Suprapubic skin (tissue), 4 donors: ENCODE results near the gene UBE2K. TPM values are rescaled to one million over a fixed set of nuclear protein-coding genes. Genes with fewer than 3 reads are reported as not detected.
"Not testable (repeated sequence)": the region's sequence is repeated elsewhere in the genome, so short reads cannot be mapped to it uniquely, and the experiment has no call there.

ENCODE experiments used
- DNase-seq, 2 donors: peaks; one replicate each; pipeline ENCODE4 v3.0.0-alpha.2; 2019; ENCODE audit warnings: low spot score in 2 of 2
- H3K27ac ChIP-seq: fragments of 200-600 bp; sonication (generic); one replicate; pipeline ENCODE4 v1.5.1; 2019
- H3K27me3 ChIP-seq: fragments of 200-600 bp; sonication (generic); one replicate; pipeline ENCODE4 v1.5.1; 2019
- H3K36me3 ChIP-seq: fragments of 200-600 bp; sonication (generic); one replicate; pipeline ENCODE4 v1.5.1; 2019
- H3K4me1 ChIP-seq: fragments of 200-600 bp; sonication (generic); one replicate; pipeline ENCODE4 v1.5.1; 2019
- H3K4me3 ChIP-seq: fragments of 200-600 bp; sonication (generic); one replicate; pipeline ENCODE4 v1.5.1; 2019; ENCODE audit warnings: mild to moderate bottlenecking
- H3K9me3 ChIP-seq: fragments of 200-600 bp; sonication (generic); one replicate; pipeline ENCODE4 v1.5.1; 2019
- CTCF ChIP-seq, 2 donors: fragments of 200-600 bp in 1 of 2; fragments of 450-650 bp in 1 of 2; sonication (generic) in 1 of 2; IDR thresholded peaks; one replicate each; pipeline ENCODE4 v1.5.1; 2016 to 2019; ENCODE audit warnings: antibody characterized with exemption in 2 of 2, mild to moderate bottlenecking in 1 of 2, moderate library complexity in 1 of 2
- EP300 ChIP-seq: sonication (generic); formaldehyde crosslinking; IDR thresholded peaks from one replicate; pipeline ENCODE4 v1.6.1; 2017; ENCODE audit warnings: antibody characterized with exemption
- POLR2A ChIP-seq, 2 donors: fragments of 450-650 bp; IDR thresholded peaks; one replicate each; pipeline ENCODE4 v1.6.1; 2017; ENCODE audit warnings: antibody characterized with exemption in 2 of 2, mild to moderate bottlenecking in 2 of 2, moderate library complexity in 2 of 2
- POLR2AphosphoS5 ChIP-seq, 3 donors: sonication (generic); formaldehyde crosslinking; IDR thresholded peaks; one replicate each; pipeline ENCODE4 v1.6.1; 2017; ENCODE audit warnings: antibody characterized with exemption in 3 of 3
- WGBS: methylation state at CpG from one replicate; pipeline ENCODE4 v1.1.5; 2018; 5-methylcytosine and 5-hydroxymethylcytosine counted together
- total RNA-seq, 4 donors: library from RNA; depleted of rRNA; stranded (reverse); fragments of >200 nt; gene quantifications; one replicate each; pipeline ENCODE4 v1.1.0, GENCODE V29; 2016

The UBE2K gene
- total RNA-seq, 4 donors from 2014 or later, result 23.0 to 37.2 (median 31.8) TPM

GRCh38 chr4:39660757-39661156, 37.2 kb upstream of the UBE2K start:
- TF ChIP-seq EP300 (no peak), POLR2AphosphoS5 (IDR thresholded peaks at IDR 0.05) (no peak), CTCF (IDR thresholded peaks at IDR 0.05) (no peak), POLR2A (IDR thresholded peaks at IDR 0.05) (no peak)
- Histone ChIP-seq H3K4me1 (no peaks in the 10 kb centered on the region), H3K4me3 (no peak overlapping the region), H3K9me3 (no peaks in the 10 kb centered on the region), H3K27ac (no peak overlapping the region), H3K36me3 (no peaks in the 10 kb centered on the region), H3K27me3 (no peaks in the 10 kb centered on the region)
- WGBS, result 93% methylated on average over 6 of the region's 6 CpGs
- no peak for DNase-seq

- Histone ChIP-seq H3K4me1 (no peaks in the 10 kb centered on the region), H3K9me3 (no peaks in the 10 kb centered on the region), H3K27ac (no peak overlapping the region), H3K27me3 (no peaks in the 10 kb centered on the region), H3K36me3 (no peaks in the 10 kb centered on the region), H3K4me3 (no peak overlapping the region)
- 92% methylated on average over 7 of the region's 7 CpGs for WGBS
- no peak for DNase-seq
- no peak for TF ChIP-seq POLR2AphosphoS5 (IDR thresholded peaks at IDR 0.05)
- TF ChIP-seq CTCF (IDR thresholded peaks at IDR 0.05), result no peak
- TF ChIP-seq EP300, result no peak
- TF ChIP-seq POLR2A (IDR thresholded peaks at IDR 0.05), result no peak
Measured at GRCh38 chr4:39662683-39663082, 35.3 kb upstream of the UBE2K start.

GRCh38 chr4:39664828-39665731, 32.9 kb upstream of the UBE2K start:
- no peak for DNase-seq
- Histone ChIP-seq H3K4me1 (no peaks in the 10 kb centered on the region), H3K27ac (no peak overlapping the region), H3K4me3 (no peak overlapping the region), H3K9me3 (no peaks in the 10 kb centered on the region), H3K27me3 (no peaks in the 10 kb centered on the region), H3K36me3 (no peaks in the 10 kb centered on the region)
- WGBS, result 88% methylated on average over 3 of the region's 3 CpGs
- TF ChIP-seq EP300 (no peak), POLR2A (IDR thresholded peaks at IDR 0.05) (no peak), POLR2AphosphoS5 (IDR thresholded peaks at IDR 0.05) (no peak), CTCF (IDR thresholded peaks at IDR 0.05) (no peak)

GRCh38 chr4:39667706-39668105, 30.2 kb upstream of the UBE2K start:
- H3K4me3 ChIP-seq, result no peak overlapping the region
- H3K9me3 ChIP-seq, result no peaks in the 10 kb centered on the region
- no peaks in the 10 kb centered on the region for H3K4me1 ChIP-seq
- H3K27ac ChIP-seq, result no peak overlapping the region
- no peak for TF ChIP-seq EP300
- TF ChIP-seq POLR2A (IDR thresholded peaks at IDR 0.05), result no peak
- TF ChIP-seq POLR2AphosphoS5 (IDR thresholded peaks at IDR 0.05), result no peak
- TF ChIP-seq CTCF (IDR thresholded peaks at IDR 0.05), result no peak
- no peak for DNase-seq
- WGBS, result 31% methylated on average over 1 of the region's 1 CpG
- no peaks in the 10 kb centered on the region for H3K36me3 ChIP-seq
- no peaks in the 10 kb centered on the region for H3K27me3 ChIP-seq

GRCh38 chr4:39668887-39669286, 29.0 kb upstream of the UBE2K start:
- Histone ChIP-seq H3K36me3 (no peaks in the 10 kb centered on the region), H3K4me1 (no peaks in the 10 kb centered on the region), H3K27me3 (no peaks in the 10 kb centered on the region), H3K9me3 (no peaks in the 10 kb centered on the region), H3K27ac (no peak overlapping the region), H3K4me3 (no peak overlapping the region)
- WGBS, result 65% methylated on average over 2 of the region's 2 CpGs
- DNase-seq, result no peak
- TF ChIP-seq CTCF (IDR thresholded peaks at IDR 0.05), result no peak
- TF ChIP-seq EP300, result no peak
- no peak for TF ChIP-seq POLR2AphosphoS5 (IDR thresholded peaks at IDR 0.05)
- TF ChIP-seq POLR2A (IDR thresholded peaks at IDR 0.05), result no peak

GRCh38 chr4:39670296-39670695, 27.6 kb upstream of the UBE2K start:
- not testable (repeated sequence) for H3K36me3 ChIP-seq, H3K4me3 ChIP-seq, H3K27me3 ChIP-seq, H3K9me3 ChIP-seq, H3K4me1 ChIP-seq, DNase-seq, H3K27ac ChIP-seq
- 100% methylated on average over 1 of the region's 1 CpG for WGBS

- WGBS, result 93% methylated on average over 10 of the region's 10 CpGs
- DNase-seq, result not testable (repeated sequence)
Measured at GRCh38 chr4:39675681-39676080, 22.3 kb upstream of the UBE2K start.

GRCh38 chr4:39681003-39681402, 16.9 kb upstream of the UBE2K start:
- WGBS, result 87% methylated on average over 2 of the region's 2 CpGs
- not testable (repeated sequence) for H3K27ac ChIP-seq, H3K4me3 ChIP-seq, H3K9me3 ChIP-seq, H3K36me3 ChIP-seq, H3K27me3 ChIP-seq, DNase-seq, H3K4me1 ChIP-seq

More at GRCh38 chr4:39675681-39676080, 22.3 kb upstream of the UBE2K start:
- not testable (repeated sequence) for H3K9me3 ChIP-seq, H3K4me1 ChIP-seq, H3K27me3 ChIP-seq, H3K27ac ChIP-seq, H3K4me3 ChIP-seq, H3K36me3 ChIP-seq
